HG03571 (cell line): ENCODE results near the gene SNX33.
"Not testable (repeated sequence)": the region's sequence is repeated elsewhere in the genome, so short reads cannot be mapped to it uniquely, and the experiment has no call there.

Source experiments
- ATAC-seq: cut with Tn5 transposase; IDR thresholded peaks from one replicate; pipeline ENCODE4 v1.9.1; 2021; ENCODE audit not compliant: unreplicated experiment

Gene SNX33

DNA sequence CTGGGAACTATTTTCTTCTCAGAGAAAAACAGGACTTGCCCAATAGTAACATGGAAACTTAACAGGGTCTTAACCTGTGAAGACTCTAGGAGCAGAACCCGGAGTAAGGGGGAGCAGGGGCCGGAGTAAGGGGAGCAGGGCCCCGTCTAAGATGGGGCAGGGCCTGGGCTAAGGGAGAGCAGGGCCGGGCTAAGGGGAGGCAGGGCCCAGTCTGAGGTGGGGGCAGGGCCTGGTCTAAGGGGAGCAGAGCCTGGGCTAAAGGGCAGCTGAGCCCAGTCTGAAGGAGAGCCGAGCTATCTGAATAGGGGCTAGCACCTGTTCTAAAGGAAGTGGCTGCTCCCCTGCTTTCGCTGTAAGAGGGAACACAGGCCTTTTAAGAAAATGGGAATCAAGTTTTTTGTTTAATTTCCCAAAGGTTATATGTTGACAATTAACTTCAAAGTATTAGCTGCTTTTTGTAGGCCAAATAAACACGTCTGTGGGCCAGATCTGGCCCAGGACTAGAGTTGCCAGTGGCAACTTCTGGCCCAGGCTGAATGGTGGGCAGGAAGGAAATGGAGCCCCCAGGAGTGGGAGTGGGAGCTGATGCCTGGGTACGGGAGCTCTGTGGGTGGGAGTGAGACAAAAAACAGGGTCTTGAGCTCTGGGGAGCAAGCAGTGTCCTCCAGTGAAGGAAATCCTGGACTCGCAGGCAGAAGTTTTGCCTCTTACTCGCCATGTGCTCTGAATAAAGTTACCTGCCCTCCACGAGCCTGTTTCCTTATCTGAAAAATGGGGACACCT is 32.5 kb downstream of the SNX33 start:
- no peak for ATAC-seq

DNA sequence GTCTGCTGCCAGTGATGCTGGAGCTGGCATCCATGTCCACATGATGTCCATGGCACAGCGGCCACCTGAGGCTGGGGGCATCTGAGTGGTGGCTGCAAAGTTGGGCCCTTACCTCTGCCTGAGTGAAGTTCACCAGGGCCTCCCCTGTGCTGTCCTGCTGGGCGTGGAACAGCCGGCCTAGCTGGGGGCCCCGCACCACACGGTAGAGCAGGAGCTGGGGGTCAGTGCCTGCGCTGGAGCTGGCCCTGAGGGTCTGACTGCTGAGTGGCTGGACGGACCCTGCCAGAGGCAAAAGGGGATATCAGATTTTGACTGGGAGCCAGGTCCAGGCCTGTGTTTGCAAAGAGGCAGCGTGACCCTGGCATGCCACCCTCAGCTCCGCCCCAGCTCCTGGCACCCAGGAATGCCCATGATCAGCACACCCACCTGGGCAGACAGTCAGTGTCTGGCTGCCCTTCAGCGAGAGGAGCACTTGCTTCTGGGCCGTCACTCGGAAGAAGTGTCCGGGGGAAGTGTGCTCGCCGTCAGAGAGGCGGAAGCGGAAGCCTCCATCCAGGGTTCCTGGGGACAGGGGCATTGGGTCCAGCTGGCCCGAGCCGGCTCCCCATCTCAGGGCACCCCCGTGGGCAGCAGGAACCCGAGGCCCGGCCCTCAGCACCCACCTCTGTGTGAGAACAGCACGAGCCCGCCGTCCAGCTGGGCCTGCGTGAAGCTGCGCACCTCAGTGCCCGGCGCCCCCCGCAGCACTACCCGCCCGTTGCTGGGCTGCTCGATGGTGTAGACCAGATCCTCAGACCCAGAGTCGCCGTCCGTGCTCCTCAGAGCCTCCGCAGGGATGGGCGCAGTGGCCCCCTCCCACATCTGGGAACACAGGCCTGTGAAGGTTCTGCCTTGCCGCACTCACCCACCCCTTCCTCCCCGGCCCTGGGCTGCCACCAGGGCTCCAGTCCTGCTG is 34.7 kb downstream of the SNX33 start:
- ATAC-seq = no peak

GRCh38 chr15:75683646-75684312 is 36.1 kb downstream of the SNX33 start:
- not testable (repeated sequence) for ATAC-seq

GRCh38 chr15:75684648-75685047 is 36.9 kb downstream of the SNX33 start:
- no peak for ATAC-seq

DNA sequence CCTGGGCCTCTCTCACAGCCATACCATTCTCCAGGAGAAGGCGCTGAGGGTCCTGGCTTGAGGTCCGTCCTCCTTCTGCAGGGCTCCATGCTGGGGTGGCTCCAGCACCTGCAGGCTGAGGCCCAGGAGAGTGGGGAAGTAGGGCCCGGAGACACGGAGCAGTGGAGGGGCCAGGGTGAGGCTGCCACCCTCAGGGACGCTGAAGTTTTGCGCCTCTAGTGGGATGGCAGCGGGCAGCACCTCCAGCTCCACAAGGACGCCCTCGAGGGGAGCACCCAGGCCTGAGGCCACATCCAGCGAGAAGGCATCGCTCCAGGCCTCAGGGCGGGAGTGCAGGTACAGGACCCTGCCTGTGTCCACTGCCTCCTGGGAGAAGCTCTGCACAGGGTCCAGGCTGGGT is 37.5 kb downstream of the SNX33 start:
- no peak for ATAC-seq

- ATAC-seq = not testable (repeated sequence)
Measured at GRCh38 chr15:75686212-75686642, 38.5 kb downstream of the SNX33 start.

DNA sequence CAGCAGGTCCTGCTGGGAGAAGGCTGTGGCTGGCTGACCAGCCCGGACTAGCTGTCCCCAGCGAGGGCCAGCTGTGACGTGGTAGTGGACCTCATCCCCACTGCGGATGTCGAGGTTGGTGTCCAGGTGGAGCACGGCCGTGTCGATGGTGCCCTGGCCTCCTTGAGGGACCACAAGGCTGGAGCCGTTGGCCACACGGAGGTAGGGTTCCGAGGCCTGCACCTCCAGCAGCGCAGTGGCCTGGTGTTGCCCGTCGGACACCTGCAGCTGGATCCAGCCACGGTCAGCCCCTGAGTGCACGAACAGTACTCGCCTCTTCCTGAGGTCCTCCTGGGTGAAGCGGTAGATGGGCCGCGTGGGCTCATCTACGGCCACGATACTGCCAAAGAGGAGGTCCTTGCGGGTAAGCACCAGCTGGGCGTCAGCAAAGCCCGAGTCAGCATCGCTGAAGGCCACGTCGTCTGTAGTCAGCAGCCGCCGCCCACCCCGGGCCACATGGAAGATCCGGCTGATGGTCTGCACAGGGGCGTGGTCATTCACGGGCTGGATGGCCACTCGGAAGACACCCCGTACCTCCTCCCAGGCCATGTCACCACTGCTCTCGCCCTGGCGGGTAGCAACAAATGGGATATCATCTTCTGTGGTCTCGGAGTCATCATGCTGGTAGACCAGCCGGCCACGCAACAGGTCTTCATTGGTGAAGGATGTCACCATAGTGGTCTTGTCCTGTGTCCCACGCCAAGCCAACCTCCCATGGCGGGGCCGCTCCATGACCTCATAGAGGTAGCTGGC is 40.0 kb downstream of the SNX33 start:
- no peak for ATAC-seq

GRCh38 chr15:75688278-75688557 is 40.5 kb downstream of the SNX33 start:
- no peak for ATAC-seq

DNA sequence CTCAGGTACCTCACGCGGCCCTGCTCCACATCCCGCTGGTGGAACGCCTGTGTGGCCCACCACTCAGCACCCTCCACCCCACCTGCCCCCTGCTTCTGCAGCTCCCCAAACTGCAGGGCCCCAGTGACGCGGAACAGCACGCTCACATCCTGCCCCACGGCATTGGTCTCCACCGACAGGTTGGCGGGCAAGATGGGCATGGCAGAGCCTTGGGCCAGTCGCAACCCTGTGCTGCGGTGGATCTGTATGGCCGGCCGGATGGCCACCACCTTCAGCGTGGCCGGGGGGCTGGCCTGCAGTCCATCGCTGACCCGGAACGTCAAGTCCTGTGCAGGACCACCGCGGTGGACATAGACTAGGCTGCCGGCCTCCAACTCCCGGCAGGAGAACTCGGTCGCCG is 41.1 kb downstream of the SNX33 start:
- ATAC-seq = no peak

- ATAC-seq = not testable (repeated sequence)
Measured at GRCh38 chr15:75689429-75689828, 41.7 kb downstream of the SNX33 start.

DNA sequence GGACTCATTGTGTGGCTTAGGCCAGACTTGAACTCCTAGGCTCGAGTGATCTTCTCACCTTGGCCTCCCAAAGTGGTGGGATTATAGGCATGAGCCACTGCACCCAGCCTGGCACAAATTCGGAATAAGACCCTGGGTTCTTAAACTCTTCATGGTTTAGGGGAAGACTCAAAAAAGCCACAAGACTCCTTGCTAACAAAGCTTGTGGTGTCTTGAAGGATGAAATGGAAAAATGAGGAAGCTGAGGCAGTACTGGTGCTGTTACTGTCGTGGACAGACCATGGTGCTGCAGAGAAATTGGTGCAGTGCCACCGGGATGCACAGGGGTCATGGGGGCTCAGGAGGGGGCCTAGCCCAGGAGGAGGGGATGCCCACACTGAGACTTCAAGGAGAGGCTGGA is 44.6 kb downstream of the SNX33 start:
- not testable (repeated sequence) for ATAC-seq

DNA sequence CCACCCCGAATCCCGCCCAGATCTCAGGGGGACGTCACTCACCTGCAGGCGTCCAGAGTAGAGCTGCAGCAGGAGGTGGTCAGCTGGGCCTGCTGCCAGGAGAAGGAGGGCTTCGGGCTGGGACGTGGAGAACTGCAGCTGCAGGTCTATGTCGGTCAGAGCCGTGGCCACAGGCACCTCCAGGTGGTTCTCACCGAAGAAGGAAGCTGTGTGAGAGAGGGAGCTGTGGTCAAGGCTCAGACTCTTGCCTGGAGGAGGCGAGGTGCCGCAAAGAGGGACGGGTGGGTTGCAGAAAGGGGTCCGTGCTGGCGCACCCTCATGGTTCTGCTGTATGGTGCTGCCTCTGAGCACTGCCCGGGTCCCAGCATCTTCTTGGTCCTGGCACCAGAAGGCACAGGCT is 45.3 kb downstream of the SNX33 start:
- ATAC-seq = not testable (repeated sequence)

GRCh38 chr15:75693501-75694240 is 46.0 kb downstream of the SNX33 start:
- ATAC-seq = no peak

GRCh38 chr15:75694241-75695182 is 46.8 kb downstream of the SNX33 start:
- no peak for ATAC-seq

GRCh38 chr15:75695220-75695619 is 47.5 kb downstream of the SNX33 start:
- no peak for ATAC-seq

DNA sequence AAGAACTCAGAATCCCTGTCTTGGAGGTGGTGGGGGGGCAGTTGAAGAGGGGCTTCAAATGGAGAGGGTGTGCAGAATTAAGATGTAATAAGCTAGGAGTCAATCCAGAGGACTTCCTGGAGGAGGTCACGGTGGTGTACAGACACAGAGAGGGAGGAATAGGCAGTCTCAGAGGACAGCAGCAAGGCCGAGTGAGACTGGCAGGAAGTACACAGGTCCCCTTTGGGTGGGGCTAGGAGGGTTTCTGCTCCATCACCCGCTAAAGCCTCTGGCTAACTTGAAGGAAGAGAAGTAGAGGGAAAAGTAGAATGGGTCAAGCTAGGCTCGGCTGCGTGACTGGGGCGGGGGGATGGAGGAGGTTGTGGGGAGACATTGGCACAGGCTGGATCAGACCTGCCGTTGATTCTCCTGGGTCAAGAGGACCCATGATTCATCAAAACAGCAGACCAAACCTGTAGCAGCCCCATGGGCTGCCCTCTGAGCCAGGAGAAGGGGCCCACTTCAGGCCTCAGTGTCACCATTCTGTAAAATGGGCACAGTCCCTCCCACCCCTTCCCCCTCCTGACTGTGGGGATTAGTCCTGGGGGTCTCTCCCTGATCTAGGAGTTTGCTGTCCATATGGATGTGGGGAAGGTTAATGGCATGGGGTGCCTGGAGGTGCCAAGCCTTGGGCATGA is 48.1 kb downstream of the SNX33 start:
- ATAC-seq = no peak

GRCh38 chr15:75696311-75696720 is 48.6 kb downstream of the SNX33 start:
- ATAC-seq = no peak

- ATAC-seq = no peak
Measured at GRCh38 chr15:75696854-75697259, 49.1 kb downstream of the SNX33 start.
